Measurements from ENCODE around the gene CFAP74. TPM values are rescaled to one million over a fixed set of nuclear protein-coding genes. Genes with fewer than 3 reads are reported as not detected.

The CFAP74 gene
- total RNA-seq, 2 donors from 2014 or later: 9.1 TPM; not detected in 1

DNA sequence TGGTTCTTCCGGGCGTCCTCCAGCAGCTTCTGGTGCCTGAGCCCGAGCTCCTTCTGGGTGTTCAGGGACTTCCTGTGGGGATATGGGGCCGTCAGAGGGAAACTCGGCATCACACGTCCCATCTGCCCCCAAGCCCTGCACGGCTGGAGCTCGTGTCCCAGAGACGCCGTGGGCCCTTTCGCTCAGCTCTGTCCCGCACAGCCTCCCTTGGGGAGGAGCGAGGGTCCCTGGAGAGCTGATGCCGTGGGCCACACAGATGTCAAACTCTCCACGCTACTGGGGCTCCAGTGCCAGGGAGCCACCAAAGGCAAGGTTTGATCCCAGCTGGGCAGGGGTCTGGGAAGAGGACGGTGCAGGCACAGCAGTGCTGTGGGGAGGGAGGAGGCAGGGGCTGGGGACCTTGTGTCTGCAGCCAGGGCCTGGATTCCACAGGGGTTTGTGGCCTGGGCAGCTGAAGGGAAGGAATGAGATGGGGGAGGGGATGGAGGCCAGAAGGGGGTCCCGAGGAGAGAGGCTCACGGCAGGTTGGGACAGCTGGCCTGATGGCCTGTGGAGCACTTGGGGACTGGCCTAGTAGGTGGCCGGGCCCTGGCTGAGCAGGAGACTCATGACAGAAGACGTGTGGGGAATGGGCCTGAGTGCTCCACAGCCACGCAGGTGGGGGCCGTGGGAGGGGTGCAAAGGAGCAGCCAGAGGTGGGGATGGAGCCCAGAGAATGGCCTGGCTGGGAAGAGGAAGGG is 30.4 kb downstream of the CFAP74 start:
- no peak overlapping the region for H3K27ac ChIP-seq
- H3K4me3 ChIP-seq: no peak overlapping the region
- H3K27me3 ChIP-seq (replicated peaks; ENCODE audit: insufficient read depth): no peaks in the 10 kb centered on the region
- DNase-seq (ENCODE audit: low spot score): no peak
- no peaks in the 10 kb centered on the region for H3K9me3 ChIP-seq
- TF ChIP-seq POLR2AphosphoS5 (IDR thresholded peaks at IDR 0.05) (no peak), POLR2A (IDR thresholded peaks at IDR 0.05) (no peak)
- TF ChIP-seq, protein P1, sequence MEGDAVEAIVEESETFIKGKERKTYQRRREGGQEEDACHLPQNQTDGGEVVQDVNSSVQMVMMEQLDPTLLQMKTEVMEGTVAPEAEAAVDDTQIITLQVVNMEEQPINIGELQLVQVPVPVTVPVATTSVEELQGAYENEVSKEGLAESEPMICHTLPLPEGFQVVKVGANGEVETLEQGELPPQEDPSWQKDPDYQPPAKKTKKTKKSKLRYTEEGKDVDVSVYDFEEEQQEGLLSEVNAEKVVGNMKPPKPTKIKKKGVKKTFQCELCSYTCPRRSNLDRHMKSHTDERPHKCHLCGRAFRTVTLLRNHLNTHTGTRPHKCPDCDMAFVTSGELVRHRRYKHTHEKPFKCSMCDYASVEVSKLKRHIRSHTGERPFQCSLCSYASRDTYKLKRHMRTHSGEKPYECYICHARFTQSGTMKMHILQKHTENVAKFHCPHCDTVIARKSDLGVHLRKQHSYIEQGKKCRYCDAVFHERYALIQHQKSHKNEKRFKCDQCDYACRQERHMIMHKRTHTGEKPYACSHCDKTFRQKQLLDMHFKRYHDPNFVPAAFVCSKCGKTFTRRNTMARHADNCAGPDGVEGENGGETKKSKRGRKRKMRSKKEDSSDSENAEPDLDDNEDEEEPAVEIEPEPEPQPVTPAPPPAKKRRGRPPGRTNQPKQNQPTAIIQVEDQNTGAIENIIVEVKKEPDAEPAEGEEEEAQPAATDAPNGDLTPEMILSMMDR (IDR thresholded peaks at IDR 0.05): no peak
- intact Hi-C loops (cut with DNase I): no loop called here
- H3K36me3 ChIP-seq: no peaks in the 10 kb centered on the region
- H3K4me1 ChIP-seq (replicated peaks): no peaks in the 10 kb centered on the region
- 81% methylated on average over 22 of the region's 22 CpGs for WGBS

DNA sequence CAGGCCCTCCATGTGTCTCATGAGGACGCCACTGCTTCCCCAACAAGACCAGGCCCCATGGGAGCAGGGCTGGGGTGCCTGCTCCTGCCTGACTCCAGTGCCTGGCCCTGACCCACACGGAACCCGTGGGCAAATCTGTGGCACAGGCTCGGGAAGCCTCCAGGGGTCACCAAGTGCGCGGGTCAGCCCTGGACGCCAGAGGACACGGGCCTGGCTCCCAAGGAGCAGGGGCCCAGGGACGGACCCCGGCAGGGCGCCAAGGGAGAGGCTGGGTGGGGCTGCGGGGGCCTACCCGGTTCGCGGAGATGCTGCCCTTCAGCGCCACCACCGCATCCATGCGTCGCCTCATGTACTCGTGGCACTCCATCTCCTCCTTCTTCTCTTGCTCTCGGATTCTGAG is 31.9 kb downstream of the CFAP74 start:
- Histone ChIP-seq H3K4me1 (replicated peaks) (no peaks in the 10 kb centered on the region), H3K27ac (no peak overlapping the region), H3K36me3 (no peaks in the 10 kb centered on the region), H3K9me3 (no peaks in the 10 kb centered on the region), H3K27me3 (replicated peaks; ENCODE audit: insufficient read depth) (no peaks in the 10 kb centered on the region), H3K4me3 (no peak overlapping the region)
- 95% methylated on average over 21 of the region's 21 CpGs for WGBS
- intact Hi-C loops (cut with DNase I): no loop called here
- TF ChIP-seq, protein P1 (IDR thresholded peaks at IDR 0.05): no peak
- TF ChIP-seq POLR2A (IDR thresholded peaks at IDR 0.05): no peak
- TF ChIP-seq POLR2AphosphoS5 (IDR thresholded peaks at IDR 0.05): no peak
- no peak for DNase-seq (ENCODE audit: low spot score)

DNA sequence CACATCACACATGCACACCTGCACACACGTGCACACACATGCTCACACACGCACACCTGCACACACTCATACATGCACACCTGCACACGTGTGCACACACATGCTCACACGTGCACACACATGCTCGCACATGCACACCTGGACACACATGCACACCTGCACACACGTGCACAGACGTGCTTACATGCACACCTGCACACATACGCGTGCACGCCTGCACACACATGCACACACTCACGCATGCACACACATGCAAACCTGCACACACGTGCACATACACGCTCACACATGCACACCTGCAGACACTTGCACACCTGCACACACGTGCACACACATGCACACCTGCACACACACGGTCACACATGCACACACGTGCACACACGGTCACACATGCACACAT is 32.6 kb downstream of the CFAP74 start:
- Histone ChIP-seq H3K27me3 (replicated peaks; ENCODE audit: insufficient read depth) (no peaks in the 10 kb centered on the region), H3K4me1 (replicated peaks) (no peaks in the 10 kb centered on the region), H3K9me3 (no peaks in the 10 kb centered on the region), H3K4me3 (no peak overlapping the region), H3K36me3 (no peaks in the 10 kb centered on the region), H3K27ac (no peak overlapping the region)
- TF ChIP-seq, protein P1 (IDR thresholded peaks at IDR 0.05): no peak
- TF ChIP-seq POLR2A (IDR thresholded peaks at IDR 0.05) (no peak), POLR2AphosphoS5 (IDR thresholded peaks at IDR 0.05) (no peak)
- 93% methylated on average over 17 of the region's 17 CpGs for WGBS
- intact Hi-C loops (cut with DNase I): no loop called here
- DNase-seq (ENCODE audit: low spot score): no peak

DNA sequence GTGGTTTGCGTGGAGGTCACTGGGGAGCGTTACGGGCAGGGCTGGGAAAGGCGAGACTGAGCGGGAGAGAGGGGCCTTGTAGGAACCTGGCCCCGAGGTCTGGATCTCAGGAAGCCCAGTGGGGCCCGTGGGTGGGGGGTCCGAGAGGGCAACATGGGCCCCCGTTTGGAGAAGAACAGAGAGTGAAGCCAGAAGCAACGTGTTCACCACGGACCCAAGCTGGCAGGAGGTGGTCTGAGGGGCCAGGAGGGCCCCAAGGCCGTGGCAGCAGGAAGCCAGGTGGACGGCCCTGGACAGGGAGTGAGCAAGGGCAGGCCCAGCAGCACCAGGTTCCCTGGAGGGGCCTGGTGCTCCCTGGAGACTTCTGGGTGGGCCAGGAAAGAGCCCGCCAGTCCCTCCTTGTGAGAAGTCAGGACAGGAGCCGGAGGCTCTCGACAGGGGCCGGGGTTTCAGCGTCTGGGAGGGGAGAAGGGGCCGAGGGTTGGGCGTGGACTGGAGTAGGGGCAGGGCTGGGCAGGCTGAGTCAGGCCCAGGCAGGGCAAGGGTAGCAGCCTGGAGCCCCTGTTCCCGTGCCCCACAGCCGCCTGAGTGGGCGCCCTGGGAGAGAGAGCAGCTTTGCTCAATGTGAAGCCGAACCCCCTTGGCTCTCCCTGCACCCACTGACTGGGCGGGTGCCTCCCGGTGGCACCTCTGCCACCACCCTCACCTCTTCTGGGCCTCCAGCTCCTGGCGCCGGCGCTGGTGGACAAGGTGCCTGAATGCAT is 33.5 kb downstream of the CFAP74 start:
- Histone ChIP-seq H3K36me3 (no peaks in the 10 kb centered on the region), H3K4me3 (no peak overlapping the region), H3K4me1 (replicated peaks) (no peaks in the 10 kb centered on the region), H3K9me3 (no peaks in the 10 kb centered on the region), H3K27me3 (replicated peaks; ENCODE audit: insufficient read depth) (no peaks in the 10 kb centered on the region), H3K27ac (no peak overlapping the region)
- intact Hi-C loops (cut with DNase I): loop anchor here (10.0 kb wide), 1 partner anchor 75 kb away; no protein-coding TSS in a partner anchor
- 52% methylated on average over 29 of the region's 29 CpGs for WGBS
- no peak for TF ChIP-seq POLR2AphosphoS5 (IDR thresholded peaks at IDR 0.05)
- no peak for TF ChIP-seq POLR2A (IDR thresholded peaks at IDR 0.05)
- TF ChIP-seq, protein P1 (IDR thresholded peaks at IDR 0.05): no peak
- no peak for DNase-seq (ENCODE audit: low spot score)
